ENCODE measurements around the gene JPH3.

Gene JPH3

DNA sequence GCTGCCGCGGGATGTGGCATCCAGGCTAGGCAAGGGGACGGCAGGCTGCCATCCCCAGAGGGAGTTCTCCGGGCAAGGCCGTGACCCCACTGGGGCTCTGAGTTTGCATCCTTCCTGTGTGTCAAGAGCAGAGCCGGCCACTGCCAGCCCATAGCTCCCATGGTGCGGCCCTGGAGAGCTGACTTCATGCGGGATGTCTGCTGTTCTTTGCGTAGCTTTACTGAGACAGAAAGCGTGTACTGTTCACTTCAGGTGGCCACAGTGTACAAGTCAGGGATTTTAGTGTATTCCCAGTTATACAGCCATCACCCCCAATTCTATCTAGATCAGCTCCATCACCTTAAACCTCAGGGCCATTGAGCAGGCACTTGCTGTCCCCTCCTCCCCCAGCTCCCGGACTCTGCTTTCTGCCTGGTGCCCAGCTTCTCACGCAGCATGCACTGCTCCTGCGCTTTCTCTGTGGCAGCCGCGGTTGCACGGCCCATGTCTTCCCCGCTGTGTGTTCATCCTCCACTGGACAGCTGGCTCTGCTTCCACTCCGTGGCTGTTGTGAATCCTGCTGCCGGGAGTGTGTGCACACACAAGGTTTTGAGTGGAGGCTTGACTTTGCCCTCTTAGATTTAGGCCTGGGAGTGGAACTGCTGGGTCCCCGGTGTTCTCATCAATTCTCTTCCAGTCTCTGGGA, 92.3 kb downstream of the JPH3 start:
- H3K9ac ChIP-seq (ENCODE audit: low read length), result no peak overlapping the region
- no peaks in the 10 kb centered on the region for H3K9me3 ChIP-seq (ENCODE audit: low read length)
- no peaks in the 10 kb centered on the region for H3K36me3 ChIP-seq (ENCODE audit: insufficient read depth, low read length)

DNA sequence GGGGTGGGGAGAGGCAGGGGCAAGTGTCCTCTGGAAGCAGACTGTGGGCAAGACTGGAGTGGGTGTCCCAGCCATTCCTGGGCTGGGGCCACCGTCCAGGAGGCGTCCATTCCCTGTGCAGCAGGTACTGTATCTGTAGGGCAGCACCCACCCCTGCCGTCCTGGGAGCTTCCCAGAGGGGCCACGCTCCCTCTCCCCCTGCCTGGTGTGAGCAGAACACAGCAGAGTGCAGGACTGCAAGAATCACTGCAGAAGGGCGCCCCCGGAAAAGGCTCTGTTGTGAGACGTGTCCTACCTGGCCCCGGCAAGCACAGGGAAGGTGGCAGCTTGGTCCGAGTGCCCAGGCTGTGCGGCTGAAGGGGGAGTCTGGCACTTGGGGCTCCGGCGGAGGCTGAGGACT, 93.2 kb downstream of the JPH3 start:
- Histone ChIP-seq H3K4me3 (ENCODE audit: low read depth in 1 of 2, low read length in 2 of 2) (no peak overlapping the region), H3K36me3 (ENCODE audit: insufficient read depth, low read length) (no peaks in the 10 kb centered on the region), H3K9ac (ENCODE audit: low read length) (no peak overlapping the region), H3K9me3 (ENCODE audit: low read length) (no peaks in the 10 kb centered on the region), H3K4me1 (ENCODE audit: insufficient read depth, low read length) (no peaks in the 10 kb centered on the region), H3K27me3 (ENCODE audit: control insufficient read depth in 1 of 2, insufficient read depth in 2 of 2, low read length in 2 of 2) (peaks cover 0 to 12% of the 10 kb centered on the region in 2 donors), H3K27ac (ENCODE audit: low read depth, low read length) (no peak overlapping the region)

More for the DNA sequence above, 92.3 kb downstream of the JPH3 start:
- Histone ChIP-seq H3K27me3 (ENCODE audit: control insufficient read depth in 1 of 2, insufficient read depth in 2 of 2, low read length in 2 of 2) (peaks cover 0 to 22% of the 10 kb centered on the region in 2 donors), H3K4me1 (ENCODE audit: insufficient read depth, low read length) (no peaks in the 10 kb centered on the region), H3K27ac (ENCODE audit: low read depth, low read length) (no peak overlapping the region), H3K4me3 (ENCODE audit: low read depth in 1 of 2, low read length in 2 of 2) (no peak overlapping the region)

DNA sequence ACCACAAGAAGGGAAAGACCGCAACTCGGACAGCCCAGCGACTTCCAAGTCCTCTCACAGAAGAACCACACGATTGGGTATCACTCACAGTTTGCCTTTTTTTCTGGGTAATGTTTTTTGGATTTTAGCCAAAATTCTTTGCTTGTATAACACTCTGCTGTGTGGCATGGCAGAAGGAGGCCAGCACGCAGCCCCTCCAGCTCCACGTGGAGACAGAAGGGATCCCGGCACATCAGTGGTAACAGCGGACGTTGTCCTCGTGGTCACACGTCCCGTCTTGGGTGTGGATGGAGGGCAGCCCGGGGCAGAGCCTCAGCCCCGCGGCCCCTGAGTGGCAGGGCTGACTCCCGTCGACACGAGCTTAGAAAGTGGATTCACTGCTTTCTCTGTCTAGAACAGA, 94.4 kb downstream of the JPH3 start:
- Histone ChIP-seq H3K27ac (ENCODE audit: low read depth, low read length) (no peak overlapping the region), H3K36me3 (ENCODE audit: insufficient read depth, low read length) (no peaks in the 10 kb centered on the region), H3K9me3 (ENCODE audit: low read length) (no peaks in the 10 kb centered on the region), H3K4me3 (ENCODE audit: low read depth in 1 of 2, low read length in 2 of 2) (no peak overlapping the region), H3K9ac (ENCODE audit: low read length) (no peak overlapping the region), H3K4me1 (ENCODE audit: insufficient read depth, low read length) (no peaks in the 10 kb centered on the region), H3K27me3 (ENCODE audit: control insufficient read depth in 1 of 2, insufficient read depth in 2 of 2, low read length in 2 of 2) (peaks cover 0 to under 1% of the 10 kb centered on the region in 2 donors)

DNA sequence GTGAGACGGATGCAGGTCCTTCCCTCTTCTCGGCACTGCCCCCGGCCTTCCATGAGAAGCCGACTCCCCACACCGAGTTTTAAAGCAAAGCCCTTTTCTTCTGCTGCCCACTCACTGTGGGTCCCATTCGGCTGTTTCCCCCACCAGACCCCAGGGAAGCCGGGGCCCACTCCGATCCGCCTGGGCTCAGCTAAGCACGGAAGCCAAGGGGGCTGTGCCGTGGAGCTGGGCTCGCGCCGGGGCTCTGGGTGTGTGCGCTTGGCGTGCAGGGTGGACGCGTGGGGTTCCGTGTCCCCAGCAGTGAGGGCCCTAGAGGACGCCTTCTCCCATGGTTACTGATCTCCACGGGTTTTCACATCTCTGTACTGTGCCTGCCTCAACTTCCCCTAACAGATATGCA, 94.9 kb downstream of the JPH3 start:
- Histone ChIP-seq H3K9ac (ENCODE audit: low read length) (no peak overlapping the region), H3K9me3 (ENCODE audit: low read length) (no peaks in the 10 kb centered on the region), H3K27ac (ENCODE audit: low read depth, low read length) (no peak overlapping the region), H3K36me3 (ENCODE audit: insufficient read depth, low read length) (no peaks in the 10 kb centered on the region), H3K4me1 (ENCODE audit: insufficient read depth, low read length) (no peaks in the 10 kb centered on the region), H3K27me3 (ENCODE audit: control insufficient read depth in 1 of 2, insufficient read depth in 2 of 2, low read length in 2 of 2) (no peaks in the 10 kb centered on the region), H3K4me3 (ENCODE audit: low read depth in 1 of 2, low read length in 2 of 2) (no peak overlapping the region)

DNA sequence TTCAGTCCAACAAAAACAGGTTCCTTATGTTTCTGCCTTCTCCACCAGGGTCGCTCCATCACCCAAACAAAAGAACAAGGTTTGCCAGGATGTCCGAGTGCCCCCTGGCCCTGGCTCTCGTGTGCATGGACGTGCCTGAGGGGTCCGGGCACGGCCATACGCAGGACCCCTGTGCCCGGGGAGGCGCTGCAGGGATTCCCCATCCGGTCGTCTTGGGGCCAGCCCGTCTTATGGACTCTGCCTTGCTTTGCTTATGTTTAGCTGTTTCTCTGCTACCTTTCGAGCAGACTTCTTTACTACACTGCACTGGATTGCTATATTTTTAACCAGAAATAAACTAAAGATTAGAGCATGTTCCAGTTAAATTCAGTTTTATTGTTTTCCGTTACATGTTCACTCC, 95.5 kb downstream of the JPH3 start:
- no peaks in the 10 kb centered on the region for H3K9me3 ChIP-seq (ENCODE audit: low read length)
- no peak overlapping the region for H3K27ac ChIP-seq (ENCODE audit: low read depth, low read length)
- no peaks in the 10 kb centered on the region for H3K4me1 ChIP-seq (ENCODE audit: insufficient read depth, low read length)
- no peak overlapping the region for H3K4me3 ChIP-seq (ENCODE audit: low read depth in 1 of 2, low read length in 2 of 2)
- no peaks in the 10 kb centered on the region for H3K36me3 ChIP-seq (ENCODE audit: insufficient read depth, low read length)
- H3K9ac ChIP-seq (ENCODE audit: low read length), result no peak overlapping the region
- H3K27me3 ChIP-seq (ENCODE audit: control insufficient read depth in 1 of 2, insufficient read depth in 2 of 2, low read length in 2 of 2), result no peaks in the 10 kb centered on the region

DNA sequence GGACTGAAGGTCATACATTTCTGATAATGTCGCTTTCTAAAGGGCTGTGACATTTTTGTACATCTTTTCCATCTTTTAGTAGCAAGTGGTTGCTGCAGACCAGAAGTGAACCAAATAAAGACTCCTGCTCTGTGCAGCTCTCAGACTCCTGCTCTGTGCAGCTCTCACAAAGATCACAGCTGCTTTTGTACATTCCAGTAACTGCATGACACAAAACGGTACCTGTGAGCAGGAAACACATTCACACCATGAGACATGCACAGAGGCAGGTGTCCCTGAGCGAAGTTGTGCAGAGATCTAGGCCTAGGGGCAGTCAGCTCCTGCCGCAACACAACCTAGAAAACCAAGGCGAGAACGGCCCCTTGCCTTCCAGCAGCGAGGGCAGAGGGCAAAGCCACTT, 95.9 kb downstream of the JPH3 start:
- H3K27me3 ChIP-seq (ENCODE audit: control insufficient read depth in 1 of 2, insufficient read depth in 2 of 2, low read length in 2 of 2), result no peaks in the 10 kb centered on the region
- H3K4me3 ChIP-seq (ENCODE audit: low read depth in 1 of 2, low read length in 2 of 2), result no peak overlapping the region
- no peaks in the 10 kb centered on the region for H3K36me3 ChIP-seq (ENCODE audit: insufficient read depth, low read length)
- H3K4me1 ChIP-seq (ENCODE audit: insufficient read depth, low read length), result no peaks in the 10 kb centered on the region
- H3K9me3 ChIP-seq (ENCODE audit: low read length), result no peaks in the 10 kb centered on the region
- H3K9ac ChIP-seq (ENCODE audit: low read length), result no peak overlapping the region
- H3K27ac ChIP-seq (ENCODE audit: low read depth, low read length), result no peak overlapping the region

DNA sequence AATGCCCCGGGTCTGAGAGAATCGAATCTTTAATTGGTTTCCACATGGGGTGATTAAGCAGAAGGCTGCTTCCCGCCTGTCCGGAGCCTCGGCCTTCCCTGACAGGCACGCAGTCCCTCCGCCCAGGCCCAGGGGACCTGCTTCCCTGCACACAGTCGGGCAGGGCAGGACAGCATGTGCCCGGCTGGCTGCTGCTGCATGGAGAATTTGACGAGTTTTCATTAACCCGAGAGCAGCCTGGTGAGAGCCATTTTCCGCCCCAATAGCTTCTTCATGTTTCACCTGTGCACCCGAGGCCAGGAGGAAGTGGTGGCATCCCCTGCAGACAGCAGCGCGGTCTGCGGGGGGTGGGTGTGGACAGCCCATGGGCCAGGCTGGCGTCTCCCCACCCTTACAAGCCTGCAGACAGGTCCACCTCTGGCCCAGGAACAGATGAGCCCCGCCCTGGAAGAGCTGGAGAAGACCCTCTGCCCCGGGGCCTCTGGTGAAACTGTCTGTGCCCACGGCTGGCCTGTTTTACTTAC, 96.4 kb downstream of the JPH3 start:
- no peak overlapping the region for H3K27ac ChIP-seq (ENCODE audit: low read depth, low read length)
- H3K4me3 ChIP-seq (ENCODE audit: low read depth in 1 of 2, low read length in 2 of 2), result no peak overlapping the region
- no peaks in the 10 kb centered on the region for H3K36me3 ChIP-seq (ENCODE audit: insufficient read depth, low read length)
- H3K4me1 ChIP-seq (ENCODE audit: insufficient read depth, low read length), result no peaks in the 10 kb centered on the region
- H3K9ac ChIP-seq (ENCODE audit: low read length), result no peak overlapping the region
- H3K9me3 ChIP-seq (ENCODE audit: low read length), result no peaks in the 10 kb centered on the region
- H3K27me3 ChIP-seq (ENCODE audit: control insufficient read depth in 1 of 2, insufficient read depth in 2 of 2, low read length in 2 of 2), result no peaks in the 10 kb centered on the region

DNA sequence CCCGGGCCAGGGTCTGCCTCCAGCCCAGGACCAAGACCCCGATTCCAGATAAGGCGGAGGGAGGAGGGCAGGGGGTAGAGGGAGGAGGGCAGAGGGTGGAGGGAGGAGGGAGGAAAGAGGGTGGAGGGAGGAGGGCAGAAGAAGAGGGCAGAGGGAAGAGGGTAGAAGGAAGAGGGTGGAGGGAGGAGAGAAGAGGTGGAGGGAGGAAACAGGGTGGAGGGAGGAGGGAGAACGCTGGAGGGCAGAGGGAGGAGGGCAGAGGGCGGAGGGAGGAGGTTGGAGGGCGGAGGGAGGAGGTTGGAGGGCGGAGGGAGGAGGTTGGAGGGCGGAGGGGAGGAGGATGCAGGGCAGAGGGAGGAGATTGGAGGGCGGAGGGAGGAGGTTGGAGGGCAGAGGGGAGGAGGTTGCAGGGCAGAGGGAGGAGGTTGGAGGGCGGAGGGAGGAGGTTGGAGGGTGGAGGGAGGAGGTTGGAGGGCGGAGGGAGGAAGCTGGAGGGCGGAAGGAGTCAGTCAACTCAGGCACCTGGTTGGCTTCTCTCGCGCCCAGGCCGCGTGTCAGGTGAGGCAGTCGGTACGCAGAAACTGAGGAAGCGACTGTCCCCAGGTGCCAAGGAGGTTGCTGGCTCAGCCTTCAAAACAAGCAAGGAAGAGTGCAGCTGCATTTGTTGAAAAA, 98.2 kb downstream of the JPH3 start:
- H3K36me3 ChIP-seq (ENCODE audit: insufficient read depth, low read length), result no peaks in the 10 kb centered on the region

DNA sequence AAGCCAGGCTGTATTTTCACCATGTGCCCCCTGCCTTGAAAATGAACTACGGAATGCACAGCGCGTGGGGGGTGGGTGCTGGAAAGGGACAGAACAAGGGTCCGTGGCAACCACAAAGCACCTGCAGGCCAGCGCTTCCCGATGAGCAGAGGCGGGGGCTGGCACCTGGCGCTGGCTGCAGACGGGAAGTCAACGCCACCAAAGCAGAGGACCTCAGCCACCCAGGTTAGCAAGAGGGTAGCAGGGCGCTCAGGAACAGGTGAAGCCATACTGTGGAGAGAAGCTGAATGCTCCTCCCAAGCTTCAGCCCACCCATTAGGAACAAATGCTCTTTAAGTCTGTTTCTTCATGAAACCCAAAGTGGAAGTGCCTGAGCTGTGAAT, 98.8 kb downstream of the JPH3 start:
- Histone ChIP-seq H3K4me3 (ENCODE audit: low read depth in 1 of 2, low read length in 2 of 2) (no peak overlapping the region), H3K4me1 (ENCODE audit: insufficient read depth, low read length) (no peaks in the 10 kb centered on the region), H3K36me3 (ENCODE audit: insufficient read depth, low read length) (no peaks in the 10 kb centered on the region), H3K9ac (ENCODE audit: low read length) (no peak overlapping the region), H3K27ac (ENCODE audit: low read depth, low read length) (no peak overlapping the region), H3K27me3 (ENCODE audit: control insufficient read depth in 1 of 2, insufficient read depth in 2 of 2, low read length in 2 of 2) (no peaks in the 10 kb centered on the region), H3K9me3 (ENCODE audit: low read length) (no peaks in the 10 kb centered on the region)

More for the DNA sequence above, 98.2 kb downstream of the JPH3 start:
- Histone ChIP-seq H3K27me3 (ENCODE audit: control insufficient read depth in 1 of 2, insufficient read depth in 2 of 2, low read length in 2 of 2) (no peaks in the 10 kb centered on the region), H3K27ac (ENCODE audit: low read depth, low read length) (no peak overlapping the region), H3K9ac (ENCODE audit: low read length) (no peak overlapping the region), H3K4me1 (ENCODE audit: insufficient read depth, low read length) (no peaks in the 10 kb centered on the region), H3K9me3 (ENCODE audit: low read length) (no peaks in the 10 kb centered on the region), H3K4me3 (ENCODE audit: low read depth in 1 of 2, low read length in 2 of 2) (no peak overlapping the region)

DNA sequence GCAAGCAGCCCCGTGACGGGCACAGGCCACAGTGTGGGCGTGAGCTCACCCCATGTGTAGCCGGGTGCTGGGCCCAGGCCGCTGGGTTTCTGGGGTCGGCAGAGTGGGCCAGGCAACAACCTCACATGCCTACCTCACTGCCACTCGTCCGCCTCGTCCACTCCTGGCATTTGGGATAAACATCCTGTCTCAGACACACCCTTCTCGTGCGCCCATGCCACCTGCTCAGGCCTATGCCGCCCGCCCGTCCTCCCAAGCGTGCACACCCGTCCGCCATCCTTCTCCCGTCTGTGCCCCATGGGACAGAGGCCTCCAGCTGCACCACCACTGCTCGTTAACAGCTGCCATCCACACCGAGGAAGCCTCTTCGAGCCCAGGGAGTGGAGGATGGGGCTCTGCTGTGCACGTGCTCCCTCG, 99.2 kb downstream of the JPH3 start:
- H3K4me1 ChIP-seq (ENCODE audit: insufficient read depth, low read length), result no peaks in the 10 kb centered on the region
- H3K9me3 ChIP-seq (ENCODE audit: low read length), result no peaks in the 10 kb centered on the region
- H3K36me3 ChIP-seq (ENCODE audit: insufficient read depth, low read length), result no peaks in the 10 kb centered on the region
- H3K4me3 ChIP-seq (ENCODE audit: low read depth in 1 of 2, low read length in 2 of 2), result no peak overlapping the region
- H3K27ac ChIP-seq (ENCODE audit: low read depth, low read length), result no peak overlapping the region
- H3K9ac ChIP-seq (ENCODE audit: low read length), result no peak overlapping the region
- no peaks in the 10 kb centered on the region for H3K27me3 ChIP-seq (ENCODE audit: control insufficient read depth in 1 of 2, insufficient read depth in 2 of 2, low read length in 2 of 2)

DNA sequence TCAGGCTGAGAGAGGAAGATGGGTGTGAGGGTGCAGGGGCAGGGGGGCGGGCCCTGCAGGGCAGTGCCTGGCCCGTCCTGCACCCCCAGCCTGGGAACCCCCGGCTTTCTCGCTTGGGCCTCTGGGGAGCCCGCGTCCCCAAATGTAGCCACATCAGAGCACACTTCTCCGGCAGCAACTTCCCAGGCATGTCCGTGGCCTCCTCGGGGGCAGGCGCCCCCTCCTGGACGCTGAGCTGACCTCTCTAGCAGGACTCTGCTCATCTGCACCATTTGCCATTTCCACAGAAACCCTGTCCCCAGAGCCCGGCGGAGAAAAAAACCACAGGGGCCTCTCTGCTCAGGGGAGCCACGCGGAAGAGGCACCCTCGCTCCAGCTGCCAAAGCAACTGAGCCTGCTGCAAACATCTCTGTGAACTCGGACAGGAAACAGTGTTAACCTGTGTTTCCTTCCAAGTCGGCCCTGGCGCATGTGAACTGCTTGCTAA, 100.1 kb downstream of the JPH3 start:
- no peaks in the 10 kb centered on the region for H3K36me3 ChIP-seq (ENCODE audit: insufficient read depth, low read length)
- H3K4me1 ChIP-seq (ENCODE audit: insufficient read depth, low read length), result no peaks in the 10 kb centered on the region
- H3K9ac ChIP-seq (ENCODE audit: low read length), result no peak overlapping the region
- H3K27ac ChIP-seq (ENCODE audit: low read depth, low read length), result no peak overlapping the region
- no peaks in the 10 kb centered on the region for H3K9me3 ChIP-seq (ENCODE audit: low read length)
- H3K4me3 ChIP-seq (ENCODE audit: low read depth in 1 of 2, low read length in 2 of 2), result no peak overlapping the region
- no peaks in the 10 kb centered on the region for H3K27me3 ChIP-seq (ENCODE audit: control insufficient read depth in 1 of 2, insufficient read depth in 2 of 2, low read length in 2 of 2)
